WERI-Rb-1 (cell line): ENCODE results near the gene RPS8.

Experiments used
- DNase-seq: peaks from one replicate; pipeline ENCODE4 v3.0.0-alpha.2; 2020
- H3K27ac ChIP-seq: fragments of 250-450 bp; sonication (Bioruptor Pico); 2 replicates; pipeline ENCODE4 v1.5.1; 2020; ENCODE audit warnings: mild to moderate bottlenecking, moderate library complexity
- H3K27me3 ChIP-seq: fragments of 250-450 bp; sonication (Bioruptor Pico); 2 replicates; pipeline ENCODE4 v1.5.1; 2021; ENCODE audit warnings: mild to moderate bottlenecking, low read depth, moderate library complexity; ENCODE audit not compliant: insufficient read depth, severe bottlenecking
- H3K36me3 ChIP-seq: fragments of 250-450 bp; sonication (Bioruptor Pico); 2 replicates; pipeline ENCODE4 v1.5.1; 2020; ENCODE audit warnings: mild to moderate bottlenecking, moderate library complexity
- H3K4me3 ChIP-seq: 2 replicates; pipeline ENCODE4 v1.5.1; 2011; ENCODE audit warnings: low read depth, mild to moderate bottlenecking, control low read depth, low read length
- H3K9me3 ChIP-seq: fragments of 250-450 bp; sonication (Bioruptor Pico); 2 replicates; pipeline ENCODE4 v1.5.1; 2021; ENCODE audit warnings: mild to moderate bottlenecking, moderate library complexity; ENCODE audit not compliant: severe bottlenecking
- CTCF ChIP-seq: IDR thresholded peaks from 2 replicates; pipeline ENCODE4 v1.5.1; 2011; ENCODE audit warnings: low read depth, mild to moderate bottlenecking, control low read depth, inconsistent platforms, low read length

Gene RPS8

DNA sequence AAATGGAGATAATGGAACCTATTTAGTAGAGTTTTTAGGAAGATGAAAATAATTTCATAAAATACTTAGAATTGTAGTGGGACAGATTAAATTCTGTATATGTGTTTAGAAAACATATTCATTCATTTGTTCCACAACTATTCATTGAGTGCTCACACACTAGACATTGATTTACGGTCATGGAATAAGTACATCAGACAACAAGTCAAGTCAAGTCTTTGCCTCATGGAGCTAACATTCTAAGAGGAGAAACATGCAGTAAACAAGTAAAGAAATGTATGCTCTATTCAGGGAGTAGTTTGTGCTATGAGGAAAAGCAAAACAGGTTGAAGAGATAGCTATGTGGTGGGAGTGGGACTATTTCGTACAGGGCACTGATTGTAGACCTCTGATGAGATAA, 42.0 kb downstream of the RPS8 start:
- H3K27ac ChIP-seq = no peak overlapping the region
- no peaks in the 10 kb centered on the region for H3K27me3 ChIP-seq
- TF ChIP-seq CTCF = no peak
- H3K9me3 ChIP-seq = no peaks in the 10 kb centered on the region
- H3K4me3 ChIP-seq = no peak overlapping the region
- DNase-seq = no peak
- no peaks in the 10 kb centered on the region for H3K36me3 ChIP-seq

- TF ChIP-seq CTCF = no peak
- Histone ChIP-seq H3K27ac (no peak overlapping the region), H3K4me3 (no peak overlapping the region), H3K27me3 (no peaks in the 10 kb centered on the region), H3K36me3 (no peaks in the 10 kb centered on the region), H3K9me3 (no peaks in the 10 kb centered on the region)
- DNase-seq = no peak
Measured at GRCh38 chr1:44817771-44818495, 42.6 kb downstream of the RPS8 start.

DNA sequence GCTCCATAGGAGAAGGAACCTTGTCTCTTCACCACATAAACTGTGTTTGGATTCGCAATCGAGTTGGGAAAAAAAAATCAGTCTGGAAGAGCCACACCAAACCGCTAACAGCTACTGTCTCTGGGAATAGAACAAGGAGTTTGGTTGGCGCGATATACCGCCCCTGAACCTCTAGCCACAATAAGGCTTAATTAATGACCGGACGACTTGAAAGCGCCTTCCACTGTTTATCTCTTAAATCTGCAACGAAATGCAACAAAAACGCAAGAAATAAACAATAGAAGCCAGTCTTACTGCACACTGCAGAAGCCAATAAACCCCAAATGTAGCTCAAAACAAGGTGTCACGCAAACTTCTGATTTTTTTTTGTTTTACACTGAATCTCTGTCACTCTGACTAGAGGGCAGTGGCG, 43.9 kb downstream of the RPS8 start:
- no peaks in the 10 kb centered on the region for H3K27me3 ChIP-seq
- no peak overlapping the region for H3K27ac ChIP-seq
- H3K4me3 ChIP-seq = no peak overlapping the region
- no peak for DNase-seq
- TF ChIP-seq CTCF = no peak
- H3K36me3 ChIP-seq = no peaks in the 10 kb centered on the region
- H3K9me3 ChIP-seq = no peaks in the 10 kb centered on the region

GRCh38 chr1:44819608-44820327, 44.4 kb downstream of the RPS8 start:
- H3K4me3 ChIP-seq = no peak overlapping the region
- no peak for DNase-seq

DNA sequence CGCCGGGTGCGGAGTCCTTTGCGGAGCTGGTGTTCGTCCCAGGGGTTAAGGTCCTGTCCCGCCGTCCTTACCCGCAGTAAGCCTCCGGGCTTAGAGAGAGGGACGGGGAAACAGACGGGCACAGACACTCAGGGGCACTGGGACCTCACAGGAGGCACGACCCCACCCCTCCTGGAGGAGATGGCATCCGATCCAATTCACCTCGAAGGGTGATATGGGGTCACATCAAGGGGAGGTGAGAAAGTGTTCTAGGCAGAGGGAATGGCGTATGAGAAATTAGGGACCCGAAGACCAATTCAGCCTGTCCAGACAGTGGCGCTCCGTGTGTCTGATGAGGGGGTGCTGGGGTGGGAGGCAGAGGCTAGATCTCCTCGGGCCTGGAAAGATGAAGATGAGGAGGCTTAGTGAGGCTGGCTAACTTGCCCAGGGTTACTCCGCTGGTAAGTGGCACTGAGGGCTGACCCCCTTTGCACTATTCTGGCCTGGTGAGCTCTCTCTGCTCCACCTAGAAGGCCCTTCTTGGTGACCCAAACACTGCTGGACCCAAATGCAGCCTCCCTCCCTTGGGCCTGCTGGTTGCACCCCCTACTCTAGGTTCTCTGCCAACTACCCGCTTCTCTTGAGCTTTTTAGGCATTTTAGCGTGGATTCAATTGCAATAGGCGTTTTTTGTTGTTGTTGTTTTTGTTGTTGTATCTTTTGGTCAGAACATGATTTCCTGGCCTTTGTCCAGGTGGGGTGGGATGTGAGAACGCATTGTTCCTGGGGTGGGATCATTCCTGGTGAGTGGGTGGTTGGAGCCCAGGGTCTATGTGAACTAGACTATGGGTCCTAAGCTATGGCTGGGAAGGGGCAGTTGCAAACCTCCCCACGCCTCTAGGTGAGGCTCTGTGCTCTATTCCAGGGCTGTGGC, 45.2 kb downstream of the RPS8 start:
- TF ChIP-seq CTCF = no peak
- DNase-seq = no peak
- H3K27ac ChIP-seq = no peak overlapping the region
- no peaks in the 10 kb centered on the region for H3K36me3 ChIP-seq
- H3K4me3 ChIP-seq = no peak overlapping the region
- H3K27me3 ChIP-seq = no peaks in the 10 kb centered on the region
- no peaks in the 10 kb centered on the region for H3K9me3 ChIP-seq

More at GRCh38 chr1:44819608-44820327, 44.4 kb downstream of the RPS8 start:
- TF ChIP-seq CTCF = no peak
- no peaks in the 10 kb centered on the region for H3K36me3 ChIP-seq
- H3K9me3 ChIP-seq = no peaks in the 10 kb centered on the region
- no peaks in the 10 kb centered on the region for H3K27me3 ChIP-seq
- H3K27ac ChIP-seq = no peak overlapping the region
